Measurements from ENCODE around the gene SMIM10.

SMIM10 gene

DNA sequence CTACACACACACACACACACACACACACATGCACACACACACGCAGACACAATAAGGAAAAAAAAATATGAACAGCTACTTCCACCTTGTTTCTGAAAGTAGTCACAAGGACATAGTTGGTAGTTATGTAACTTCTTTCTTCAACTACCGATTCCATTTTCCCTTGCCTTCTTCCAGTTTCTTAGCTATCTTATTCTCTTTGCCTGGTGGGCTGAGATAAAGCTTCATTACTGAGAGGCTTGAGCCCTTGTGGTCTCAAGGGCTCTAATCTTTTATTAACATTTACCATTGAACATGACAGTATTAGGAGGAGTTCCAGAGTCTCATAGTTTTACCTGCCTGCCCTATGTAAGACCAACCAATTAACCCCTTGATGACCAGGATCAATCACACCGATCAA, 8.9 kb upstream of the SMIM10 start:
- Histone ChIP-seq H3K4me3 (ENCODE audit: low read depth in 1 of 2, low read length in 2 of 2) (no peak overlapping the region), H3K4me1 (ENCODE audit: control insufficient read depth in 1 of 2, insufficient read depth in 2 of 2, low read length in 2 of 2) (no peaks in the 10 kb centered on the region), H3K27me3 (ENCODE audit: control insufficient read depth in 1 of 2, insufficient read depth in 2 of 2, low read length in 2 of 2) (no peaks in the 10 kb centered on the region), H3K9ac (ENCODE audit: low read depth in 1 of 2, low read length in 2 of 2) (no peak overlapping the region), H3K9me3 (ENCODE audit: control insufficient read depth in 1 of 2, low read length in 2 of 2) (no peaks in the 10 kb centered on the region), H3K27ac (ENCODE audit: low read depth, low read length) (no peak overlapping the region), H3K36me3 (ENCODE audit: control insufficient read depth in 1 of 2, insufficient read depth in 2 of 2, low read length in 2 of 2) (no peaks in the 10 kb centered on the region)

DNA sequence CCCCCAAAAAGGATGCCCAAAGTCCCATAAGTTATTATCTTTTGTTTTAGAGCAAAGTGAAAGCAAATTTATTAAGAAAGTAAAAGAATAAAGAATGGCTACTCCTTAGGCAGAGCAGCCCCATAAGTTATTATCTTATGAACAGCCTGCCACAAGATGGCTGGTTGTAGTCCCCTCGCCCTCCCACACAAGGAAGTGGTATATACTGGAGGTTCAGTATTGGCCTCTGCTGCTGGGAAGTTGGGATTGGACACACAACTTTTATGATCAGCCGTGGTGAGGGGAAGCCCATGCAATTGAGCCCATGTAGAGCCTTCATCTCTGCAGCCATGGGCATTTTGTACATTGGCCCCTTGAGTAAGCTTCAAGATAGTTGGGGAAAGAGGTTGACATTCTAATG, 8.0 kb upstream of the SMIM10 start:
- H3K27ac ChIP-seq (ENCODE audit: low read depth, low read length), result no peak overlapping the region
- no peak overlapping the region for H3K9ac ChIP-seq (ENCODE audit: low read depth in 1 of 2, low read length in 2 of 2)
- H3K36me3 ChIP-seq (ENCODE audit: control insufficient read depth in 1 of 2, insufficient read depth in 2 of 2, low read length in 2 of 2), result no peaks in the 10 kb centered on the region
- H3K4me1 ChIP-seq (ENCODE audit: control insufficient read depth in 1 of 2, insufficient read depth in 2 of 2, low read length in 2 of 2), result no peaks in the 10 kb centered on the region
- H3K9me3 ChIP-seq (ENCODE audit: control insufficient read depth in 1 of 2, low read length in 2 of 2), result no peaks in the 10 kb centered on the region
- no peak overlapping the region for H3K4me3 ChIP-seq (ENCODE audit: low read depth in 1 of 2, low read length in 2 of 2)
- no peaks in the 10 kb centered on the region for H3K27me3 ChIP-seq (ENCODE audit: control insufficient read depth in 1 of 2, insufficient read depth in 2 of 2, low read length in 2 of 2)

DNA sequence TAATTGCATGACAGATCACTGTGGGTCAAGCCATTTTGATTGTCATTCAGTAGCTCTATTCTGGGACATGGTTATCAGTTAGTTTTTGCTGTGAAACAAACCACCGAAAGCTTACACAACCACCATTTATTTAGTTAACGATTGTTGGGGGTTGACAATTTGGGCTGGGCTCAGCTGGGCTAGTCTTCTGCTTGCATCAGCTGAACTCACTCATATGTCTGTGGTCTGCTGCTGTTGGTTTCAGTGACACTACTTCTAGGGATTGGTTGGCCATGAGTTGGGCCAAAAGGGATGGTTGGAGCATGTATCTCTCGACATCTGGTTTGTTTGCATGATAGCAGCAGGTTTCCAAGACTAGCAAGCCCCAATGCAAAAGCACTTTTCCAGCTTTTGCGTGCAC, 5.3 kb upstream of the SMIM10 start:
- H3K27ac ChIP-seq (ENCODE audit: low read depth, low read length), result no peak overlapping the region
- H3K9ac ChIP-seq (ENCODE audit: low read depth in 1 of 2, low read length in 2 of 2), result no peak overlapping the region
- no peak overlapping the region for H3K4me3 ChIP-seq (ENCODE audit: low read depth in 1 of 2, low read length in 2 of 2)
- H3K36me3 ChIP-seq (ENCODE audit: control insufficient read depth in 1 of 2, insufficient read depth in 2 of 2, low read length in 2 of 2), result no peaks in the 10 kb centered on the region
- H3K4me1 ChIP-seq (ENCODE audit: control insufficient read depth in 1 of 2, insufficient read depth in 2 of 2, low read length in 2 of 2), result no peaks in the 10 kb centered on the region
- H3K9me3 ChIP-seq (ENCODE audit: control insufficient read depth in 1 of 2, low read length in 2 of 2), result no peaks in the 10 kb centered on the region
- peaks cover 0 to 2% of the 10 kb centered on the region in 2 donors for H3K27me3 ChIP-seq (ENCODE audit: control insufficient read depth in 1 of 2, insufficient read depth in 2 of 2, low read length in 2 of 2)

DNA sequence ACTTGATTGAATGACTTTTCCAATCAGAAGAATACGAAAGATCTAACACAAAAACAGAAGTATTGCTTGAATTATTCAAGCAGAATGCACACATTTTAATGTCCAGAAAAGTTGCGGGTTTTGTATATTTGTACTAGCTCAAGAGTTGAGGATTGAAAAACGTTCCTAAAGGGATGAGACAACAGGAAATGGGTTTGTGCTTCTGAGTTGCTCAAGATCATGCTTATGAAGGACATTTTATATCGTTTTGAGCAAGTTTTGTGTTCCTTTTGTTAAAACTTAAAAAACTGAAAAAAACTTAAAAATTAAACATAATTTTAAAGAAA, 353 bp upstream of the SMIM10 start:
- H3K27ac ChIP-seq (ENCODE audit: low read depth, low read length), result no peak overlapping the region
- no peaks in the 10 kb centered on the region for H3K36me3 ChIP-seq (ENCODE audit: control insufficient read depth in 1 of 2, insufficient read depth in 2 of 2, low read length in 2 of 2)
- H3K27me3 ChIP-seq (ENCODE audit: control insufficient read depth in 1 of 2, insufficient read depth in 2 of 2, low read length in 2 of 2), result peaks cover 0 to 6% of the 10 kb centered on the region in 2 donors
- H3K9me3 ChIP-seq (ENCODE audit: control insufficient read depth in 1 of 2, low read length in 2 of 2), result no peaks in the 10 kb centered on the region
- no peak overlapping the region for H3K9ac ChIP-seq (ENCODE audit: low read depth in 1 of 2, low read length in 2 of 2)
- H3K4me3 ChIP-seq (ENCODE audit: low read depth in 1 of 2, low read length in 2 of 2), result peak overlapping the region in 1 of 2 donors; percentile 61
- H3K4me1 ChIP-seq (ENCODE audit: control insufficient read depth in 1 of 2, insufficient read depth in 2 of 2, low read length in 2 of 2), result no peaks in the 10 kb centered on the region

DNA sequence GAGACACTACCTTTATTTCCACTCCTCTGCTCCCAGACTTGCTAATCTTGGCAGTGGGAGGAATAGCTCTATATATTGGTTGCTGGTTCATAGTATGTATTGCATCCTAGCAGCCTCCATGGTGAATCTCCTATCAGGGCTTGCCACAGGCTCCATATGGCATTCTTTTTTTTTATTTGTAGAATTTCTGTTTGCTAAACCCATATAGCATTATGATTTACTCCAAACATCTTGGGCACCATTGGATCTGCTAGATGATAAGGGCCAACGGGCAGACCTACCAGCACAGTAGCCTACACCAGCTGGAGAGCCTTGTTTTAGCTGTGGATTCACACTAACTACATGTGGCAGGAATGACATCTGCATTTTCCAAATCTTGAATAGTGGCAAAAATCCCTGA, 6.9 kb downstream of the SMIM10 start:
- Histone ChIP-seq H3K4me3 (ENCODE audit: low read depth in 1 of 2, low read length in 2 of 2) (no peak overlapping the region), H3K9ac (ENCODE audit: low read depth in 1 of 2, low read length in 2 of 2) (no peak overlapping the region), H3K4me1 (ENCODE audit: control insufficient read depth in 1 of 2, insufficient read depth in 2 of 2, low read length in 2 of 2) (no peaks in the 10 kb centered on the region), H3K36me3 (ENCODE audit: control insufficient read depth in 1 of 2, insufficient read depth in 2 of 2, low read length in 2 of 2) (no peaks in the 10 kb centered on the region), H3K27me3 (ENCODE audit: control insufficient read depth in 1 of 2, insufficient read depth in 2 of 2, low read length in 2 of 2) (no peaks in the 10 kb centered on the region), H3K9me3 (ENCODE audit: control insufficient read depth in 1 of 2, low read length in 2 of 2) (no peaks in the 10 kb centered on the region), H3K27ac (ENCODE audit: low read depth, low read length) (no peak overlapping the region)

DNA sequence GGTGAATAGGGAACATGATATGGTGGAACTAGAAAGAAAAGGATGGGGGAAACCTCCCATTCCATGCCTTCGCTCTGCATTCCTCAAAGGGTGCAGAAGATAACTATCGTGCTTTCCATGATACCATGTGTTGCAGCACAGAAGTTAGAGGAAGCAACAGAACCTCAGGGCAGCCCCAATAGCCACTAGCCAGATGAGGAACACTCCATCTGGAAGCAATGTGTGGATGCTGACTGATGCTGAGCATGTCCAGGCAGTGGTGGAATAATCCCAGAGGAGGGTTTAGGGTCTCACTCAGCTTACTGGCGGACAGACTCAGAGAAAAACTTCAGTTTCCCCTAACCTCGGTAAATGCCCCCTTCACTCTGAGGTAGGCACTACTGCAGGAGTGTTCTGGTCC, 7.5 kb downstream of the SMIM10 start:
- Histone ChIP-seq H3K4me1 (ENCODE audit: control insufficient read depth in 1 of 2, insufficient read depth in 2 of 2, low read length in 2 of 2) (no peaks in the 10 kb centered on the region), H3K36me3 (ENCODE audit: control insufficient read depth in 1 of 2, insufficient read depth in 2 of 2, low read length in 2 of 2) (no peaks in the 10 kb centered on the region), H3K27ac (ENCODE audit: low read depth, low read length) (no peak overlapping the region), H3K27me3 (ENCODE audit: control insufficient read depth in 1 of 2, insufficient read depth in 2 of 2, low read length in 2 of 2) (no peaks in the 10 kb centered on the region), H3K9ac (ENCODE audit: low read depth in 1 of 2, low read length in 2 of 2) (no peak overlapping the region), H3K4me3 (ENCODE audit: low read depth in 1 of 2, low read length in 2 of 2) (no peak overlapping the region), H3K9me3 (ENCODE audit: control insufficient read depth in 1 of 2, low read length in 2 of 2) (no peaks in the 10 kb centered on the region)

DNA sequence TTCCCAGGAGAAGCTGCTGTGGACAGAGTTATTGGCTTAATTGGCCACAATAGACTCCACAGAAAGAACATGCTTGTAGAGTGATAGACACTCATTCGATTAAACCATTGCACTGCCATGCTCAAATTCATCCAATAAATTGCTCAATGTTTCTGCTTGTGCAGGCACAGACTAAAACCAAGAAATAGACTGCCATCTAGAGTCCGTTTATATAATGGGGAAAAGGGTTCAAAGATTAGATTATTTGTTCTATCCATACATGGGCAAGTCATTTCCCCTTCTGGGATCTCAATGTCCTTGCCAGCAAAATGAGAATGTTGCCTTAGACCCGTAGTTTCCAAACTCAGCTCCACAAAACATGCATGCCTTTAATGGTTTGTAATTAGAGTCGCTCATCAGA, 8.7 kb downstream of the SMIM10 start:
- H3K27me3 ChIP-seq (ENCODE audit: control insufficient read depth in 1 of 2, insufficient read depth in 2 of 2, low read length in 2 of 2), result no peaks in the 10 kb centered on the region
- no peak overlapping the region for H3K27ac ChIP-seq (ENCODE audit: low read depth, low read length)
- peaks cover 0 to 3% of the 10 kb centered on the region in 2 donors for H3K4me1 ChIP-seq (ENCODE audit: control insufficient read depth in 1 of 2, insufficient read depth in 2 of 2, low read length in 2 of 2)
- no peak overlapping the region for H3K9ac ChIP-seq (ENCODE audit: low read depth in 1 of 2, low read length in 2 of 2)
- H3K36me3 ChIP-seq (ENCODE audit: control insufficient read depth in 1 of 2, insufficient read depth in 2 of 2, low read length in 2 of 2), result no peaks in the 10 kb centered on the region
- no peaks in the 10 kb centered on the region for H3K9me3 ChIP-seq (ENCODE audit: control insufficient read depth in 1 of 2, low read length in 2 of 2)
- no peak overlapping the region for H3K4me3 ChIP-seq (ENCODE audit: low read depth in 1 of 2, low read length in 2 of 2)

DNA sequence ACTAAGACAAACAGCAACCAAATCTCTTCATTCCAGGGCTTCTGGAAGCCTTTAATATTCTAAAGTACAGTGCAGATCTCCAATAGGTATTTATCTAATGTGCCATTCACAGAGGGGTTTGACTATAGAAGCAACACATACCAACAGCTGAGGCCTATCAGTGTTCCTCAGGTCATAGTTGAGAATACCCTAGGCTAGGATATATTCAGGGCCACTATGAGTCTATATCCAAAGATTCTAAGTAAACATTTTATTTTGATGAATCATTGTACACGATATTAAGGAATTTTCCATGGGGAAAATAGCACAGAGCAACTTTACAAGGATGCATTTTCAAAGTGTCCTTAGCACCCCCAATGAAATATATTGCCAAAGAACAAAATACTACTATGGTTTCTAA, 9.7 kb downstream of the SMIM10 start:
- no peak overlapping the region for H3K27ac ChIP-seq (ENCODE audit: low read depth, low read length)
- peaks cover 0 to 4% of the 10 kb centered on the region in 2 donors for H3K4me1 ChIP-seq (ENCODE audit: control insufficient read depth in 1 of 2, insufficient read depth in 2 of 2, low read length in 2 of 2)
- H3K9ac ChIP-seq (ENCODE audit: low read depth in 1 of 2, low read length in 2 of 2), result no peak overlapping the region
- H3K36me3 ChIP-seq (ENCODE audit: control insufficient read depth in 1 of 2, insufficient read depth in 2 of 2, low read length in 2 of 2), result no peaks in the 10 kb centered on the region
- H3K4me3 ChIP-seq (ENCODE audit: low read depth in 1 of 2, low read length in 2 of 2), result no peak overlapping the region
- no peaks in the 10 kb centered on the region for H3K9me3 ChIP-seq (ENCODE audit: control insufficient read depth in 1 of 2, low read length in 2 of 2)
- no peaks in the 10 kb centered on the region for H3K27me3 ChIP-seq (ENCODE audit: control insufficient read depth in 1 of 2, insufficient read depth in 2 of 2, low read length in 2 of 2)

DNA sequence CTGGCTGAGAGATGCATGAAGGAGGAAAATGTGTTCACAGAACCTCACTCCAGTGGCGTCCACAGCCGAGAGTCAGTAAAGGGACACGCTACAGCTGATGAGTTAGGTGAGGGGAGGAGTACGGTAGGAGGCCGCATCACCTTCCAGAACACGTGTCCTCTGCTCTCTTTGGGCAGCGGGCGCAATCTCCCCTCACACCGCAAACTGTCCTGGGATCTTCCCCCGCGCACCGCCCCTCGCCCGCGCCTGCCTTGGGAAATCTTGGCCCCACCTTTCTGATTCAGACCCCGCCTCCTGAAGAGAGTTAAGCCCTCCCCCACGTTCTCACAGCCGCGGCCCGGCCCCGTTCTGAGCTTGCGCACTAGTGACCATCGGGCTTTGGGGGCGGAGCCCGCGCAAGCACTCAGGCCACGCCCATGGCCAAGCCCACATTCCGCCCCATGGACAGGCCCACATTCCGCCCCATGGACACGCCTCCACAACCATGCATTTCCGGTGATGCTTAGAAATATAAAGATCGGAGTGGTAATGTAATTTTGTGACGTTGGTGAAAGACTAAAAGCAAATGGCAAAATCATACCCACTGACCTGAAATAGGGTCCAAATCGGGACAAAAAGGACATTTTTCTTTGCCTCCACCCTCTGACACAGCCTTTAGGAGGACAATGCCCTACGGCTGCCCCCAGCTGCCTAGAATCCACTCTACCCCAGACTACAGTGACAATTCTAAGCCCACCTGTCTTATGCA, 13.3 kb downstream of the SMIM10 start:
- H3K9me3 ChIP-seq (ENCODE audit: control insufficient read depth in 1 of 2, low read length in 2 of 2), result no peaks in the 10 kb centered on the region
- no peaks in the 10 kb centered on the region for H3K27me3 ChIP-seq (ENCODE audit: control insufficient read depth in 1 of 2, insufficient read depth in 2 of 2, low read length in 2 of 2)
- H3K4me3 ChIP-seq (ENCODE audit: low read depth in 1 of 2, low read length in 2 of 2), result peak overlapping the region; percentile 69 to 76
- H3K4me1 ChIP-seq (ENCODE audit: control insufficient read depth in 1 of 2, insufficient read depth in 2 of 2, low read length in 2 of 2), result peaks cover 0 to 4% of the 10 kb centered on the region in 2 donors
- H3K27ac ChIP-seq (ENCODE audit: low read depth, low read length), result no peak overlapping the region
- peak overlapping the region; percentile 39 to 47 for H3K9ac ChIP-seq (ENCODE audit: low read depth in 1 of 2, low read length in 2 of 2)
- no peaks in the 10 kb centered on the region for H3K36me3 ChIP-seq (ENCODE audit: control insufficient read depth in 1 of 2, insufficient read depth in 2 of 2, low read length in 2 of 2)

DNA sequence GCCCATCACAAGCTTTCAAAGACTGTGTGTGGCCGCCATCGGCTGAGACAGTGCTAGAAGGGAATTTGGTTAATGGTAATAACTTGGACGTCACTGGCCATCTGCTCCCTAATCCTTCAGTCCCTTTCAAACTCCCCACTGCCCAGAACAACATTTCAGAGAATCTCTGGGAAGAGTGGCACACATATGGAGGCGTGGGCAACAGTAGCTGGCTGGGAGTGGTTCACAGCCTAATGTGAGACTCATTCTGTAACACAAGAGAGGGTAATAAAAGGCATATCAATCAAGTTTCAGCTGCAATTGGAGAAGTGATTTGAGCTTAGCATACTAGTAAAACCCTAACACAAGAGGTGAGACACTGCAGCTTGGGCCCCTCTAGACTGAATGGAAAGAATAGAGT, 15.4 kb downstream of the SMIM10 start:
- no peaks in the 10 kb centered on the region for H3K27me3 ChIP-seq (ENCODE audit: control insufficient read depth in 1 of 2, insufficient read depth in 2 of 2, low read length in 2 of 2)
- H3K27ac ChIP-seq (ENCODE audit: low read depth, low read length), result no peak overlapping the region
- H3K4me3 ChIP-seq (ENCODE audit: low read depth in 1 of 2, low read length in 2 of 2), result no peak overlapping the region
- no peak overlapping the region for H3K9ac ChIP-seq (ENCODE audit: low read depth in 1 of 2, low read length in 2 of 2)
- no peaks in the 10 kb centered on the region for H3K9me3 ChIP-seq (ENCODE audit: control insufficient read depth in 1 of 2, low read length in 2 of 2)
- peaks cover 0 to 4% of the 10 kb centered on the region in 2 donors for H3K4me1 ChIP-seq (ENCODE audit: control insufficient read depth in 1 of 2, insufficient read depth in 2 of 2, low read length in 2 of 2)
- H3K36me3 ChIP-seq (ENCODE audit: control insufficient read depth in 1 of 2, insufficient read depth in 2 of 2, low read length in 2 of 2), result no peaks in the 10 kb centered on the region

All from duodenal mucosa (tissue), 2 donors.